ENCODE measurements around the gene CLCN5. TPM values are rescaled to one million over a fixed set of nuclear protein-coding genes. Genes with fewer than 3 reads are reported as not detected.

Gene CLCN5
- total and polyA plus RNA-seq, 8 donors = 0.31 to 13.8 (median 1.6) TPM

- peaks cover 0 to 5% (median 0%) of the 10 kb centered on the region in 4 donors for H3K4me1 ChIP-seq
- peaks cover 0 to 3% (median 0%) of the 10 kb centered on the region in 3 donors for H3K27me3 ChIP-seq
- H3K27ac ChIP-seq = no peak overlapping the region
These were observed 146.5 kb downstream of the CLCN5 start for GRCh38 chrX:50068893-50069292.

GRCh38 chrX:50071494-50071893 is 149.1 kb downstream of the CLCN5 start:
- no peaks in the 10 kb centered on the region for H3K9me3 ChIP-seq
- intact Hi-C loops (cut with DNase I; ENCODE audit: low total_unique reads) = no loop called here
- TF ChIP-seq EP300 (IDR thresholded peaks at IDR 0.05) (no peak), POLR2AphosphoS5 (IDR thresholded peaks at IDR 0.05) (no peak), POLR2A (IDR thresholded peaks at IDR 0.05) (no peak)
- TF ChIP-seq, protein P1, sequence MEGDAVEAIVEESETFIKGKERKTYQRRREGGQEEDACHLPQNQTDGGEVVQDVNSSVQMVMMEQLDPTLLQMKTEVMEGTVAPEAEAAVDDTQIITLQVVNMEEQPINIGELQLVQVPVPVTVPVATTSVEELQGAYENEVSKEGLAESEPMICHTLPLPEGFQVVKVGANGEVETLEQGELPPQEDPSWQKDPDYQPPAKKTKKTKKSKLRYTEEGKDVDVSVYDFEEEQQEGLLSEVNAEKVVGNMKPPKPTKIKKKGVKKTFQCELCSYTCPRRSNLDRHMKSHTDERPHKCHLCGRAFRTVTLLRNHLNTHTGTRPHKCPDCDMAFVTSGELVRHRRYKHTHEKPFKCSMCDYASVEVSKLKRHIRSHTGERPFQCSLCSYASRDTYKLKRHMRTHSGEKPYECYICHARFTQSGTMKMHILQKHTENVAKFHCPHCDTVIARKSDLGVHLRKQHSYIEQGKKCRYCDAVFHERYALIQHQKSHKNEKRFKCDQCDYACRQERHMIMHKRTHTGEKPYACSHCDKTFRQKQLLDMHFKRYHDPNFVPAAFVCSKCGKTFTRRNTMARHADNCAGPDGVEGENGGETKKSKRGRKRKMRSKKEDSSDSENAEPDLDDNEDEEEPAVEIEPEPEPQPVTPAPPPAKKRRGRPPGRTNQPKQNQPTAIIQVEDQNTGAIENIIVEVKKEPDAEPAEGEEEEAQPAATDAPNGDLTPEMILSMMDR (IDR thresholded peaks at IDR 0.05) = no peak
- peaks cover 0 to 3% (median 0%) of the 10 kb centered on the region in 3 donors for H3K27me3 ChIP-seq
- DNase-seq = no peak
- no peak overlapping the region for H3K4me3 ChIP-seq
- no peaks in the 10 kb centered on the region for H3K36me3 ChIP-seq
- peaks cover 0 to 5% (median 0%) of the 10 kb centered on the region in 4 donors for H3K4me1 ChIP-seq
- WGBS, 5 donors = 16 to 69% (median 47%) methylated on average over 1 of the region's 1 CpG
- H3K27ac ChIP-seq = no peak overlapping the region

More at GRCh38 chrX:50068893-50069292, 146.5 kb downstream of the CLCN5 start:
- no peak for DNase-seq
- WGBS, 5 donors = 74 to 94% (median 77%) methylated on average over 2 of the region's 2 CpGs
- Histone ChIP-seq H3K4me3 (no peak overlapping the region), H3K9me3 (no peaks in the 10 kb centered on the region), H3K36me3 (no peaks in the 10 kb centered on the region)
- TF ChIP-seq POLR2A (IDR thresholded peaks at IDR 0.05) (no peak), EP300 (IDR thresholded peaks at IDR 0.05) (no peak), POLR2AphosphoS5 (IDR thresholded peaks at IDR 0.05) (no peak)
- TF ChIP-seq, protein P1 (IDR thresholded peaks at IDR 0.05) = no peak
- intact Hi-C loops (cut with DNase I; ENCODE audit: low total_unique reads) = no loop called here

GRCh38 chrX:50072110-50072509 is 149.7 kb downstream of the CLCN5 start:
- no peak overlapping the region for H3K27ac ChIP-seq
- no peak overlapping the region for H3K4me3 ChIP-seq
- TF ChIP-seq POLR2A (IDR thresholded peaks at IDR 0.05) (no peak), POLR2AphosphoS5 (IDR thresholded peaks at IDR 0.05) (no peak), EP300 (IDR thresholded peaks at IDR 0.05) (no peak)
- TF ChIP-seq, protein P1 (IDR thresholded peaks at IDR 0.05) = no peak
- intact Hi-C loops (cut with DNase I; ENCODE audit: low total_unique reads) = no loop called here
- peaks cover 0 to 3% (median 0%) of the 10 kb centered on the region in 3 donors for H3K27me3 ChIP-seq
- DNase-seq = no peak
- H3K36me3 ChIP-seq = no peaks in the 10 kb centered on the region
- WGBS, 5 donors = 75 to 94% (median 91%) methylated on average over 1 of the region's 1 CpG
- peaks cover 0 to 3% (median 0%) of the 10 kb centered on the region in 4 donors for H3K4me1 ChIP-seq
- H3K9me3 ChIP-seq = no peaks in the 10 kb centered on the region

- H3K4me3 ChIP-seq = no peak overlapping the region
- H3K36me3 ChIP-seq = no peaks in the 10 kb centered on the region
- no peak overlapping the region for H3K27ac ChIP-seq
- WGBS, 5 donors = 38 to 60% (median 50%) methylated on average over 2 of the region's 2 CpGs
- peaks cover 0 to 3% (median 0%) of the 10 kb centered on the region in 3 donors for H3K27me3 ChIP-seq
- intact Hi-C loops (cut with DNase I; ENCODE audit: low total_unique reads) = no loop called here
- no peaks in the 10 kb centered on the region for H3K9me3 ChIP-seq
- no peak for TF ChIP-seq POLR2AphosphoS5 (IDR thresholded peaks at IDR 0.05)
- H3K4me1 ChIP-seq = no peaks in the 10 kb centered on the region
- no peak for DNase-seq
These were observed 151.2 kb downstream of the CLCN5 start for GRCh38 chrX:50073601-50074000.

DNA sequence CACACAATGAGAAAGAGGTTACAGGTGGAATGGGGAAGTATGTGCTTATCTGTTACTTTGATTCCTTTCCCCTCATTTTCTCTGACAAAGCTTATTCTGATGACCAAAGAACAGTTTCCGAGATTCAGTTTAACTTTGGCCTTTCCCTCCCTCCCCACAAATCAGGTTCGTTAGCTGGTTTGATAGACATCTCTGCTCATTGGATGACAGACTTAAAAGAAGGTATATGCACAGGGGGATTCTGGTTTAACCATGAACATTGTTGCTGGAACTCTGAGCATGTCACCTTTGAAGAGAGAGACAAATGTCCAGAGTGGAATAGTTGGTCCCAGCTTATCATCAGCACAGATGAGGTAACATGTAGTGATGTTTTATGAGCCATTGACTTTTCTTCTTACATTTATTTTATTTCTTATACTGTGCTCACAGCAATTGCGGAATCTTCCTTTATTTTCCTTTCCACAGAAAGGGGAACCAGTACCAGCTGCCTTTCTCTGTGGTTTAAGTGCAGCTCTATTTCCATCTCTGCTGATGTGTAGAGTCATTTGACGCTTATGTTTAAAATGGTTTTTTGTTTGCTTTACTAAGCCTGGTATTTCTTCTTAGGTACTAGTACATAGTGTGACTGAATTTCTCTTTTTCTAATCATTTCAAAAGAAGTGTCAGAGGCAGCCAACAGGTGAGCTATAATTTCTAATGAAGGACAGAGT is 153.4 kb downstream of the CLCN5 start:
- no peaks in the 10 kb centered on the region for H3K36me3 ChIP-seq
- no peak overlapping the region for H3K27ac ChIP-seq
- TF ChIP-seq POLR2A (IDR thresholded peaks at IDR 0.05) (no peak), EP300 (IDR thresholded peaks at IDR 0.05) (no peak), POLR2AphosphoS5 (IDR thresholded peaks at IDR 0.05) (no peak)
- TF ChIP-seq, protein P1 (IDR thresholded peaks at IDR 0.05) = no peak
- no peak for DNase-seq
- 74 to 91% (median 83%) methylated on average over 4 of the region's 4 CpGs for WGBS, 5 donors
- no peak overlapping the region for H3K4me3 ChIP-seq
- H3K27me3 ChIP-seq = peaks cover 0 to 3% (median 0%) of the 10 kb centered on the region in 3 donors
- no peaks in the 10 kb centered on the region for H3K4me1 ChIP-seq
- no peaks in the 10 kb centered on the region for H3K9me3 ChIP-seq
- intact Hi-C loops (cut with DNase I; ENCODE audit: low total_unique reads) = no loop called here
